ENCODE results near the gene KYAT1. TPM values are rescaled to one million over a fixed set of nuclear protein-coding genes. Genes with fewer than 3 reads are reported as not detected.
A peak's percentile ranks its signal among the peaks of the same experiment; 100 is the strongest.

Gene KYAT1
- total RNA-seq, 1 donor from 2014 or later: 7.1 TPM

DNA sequence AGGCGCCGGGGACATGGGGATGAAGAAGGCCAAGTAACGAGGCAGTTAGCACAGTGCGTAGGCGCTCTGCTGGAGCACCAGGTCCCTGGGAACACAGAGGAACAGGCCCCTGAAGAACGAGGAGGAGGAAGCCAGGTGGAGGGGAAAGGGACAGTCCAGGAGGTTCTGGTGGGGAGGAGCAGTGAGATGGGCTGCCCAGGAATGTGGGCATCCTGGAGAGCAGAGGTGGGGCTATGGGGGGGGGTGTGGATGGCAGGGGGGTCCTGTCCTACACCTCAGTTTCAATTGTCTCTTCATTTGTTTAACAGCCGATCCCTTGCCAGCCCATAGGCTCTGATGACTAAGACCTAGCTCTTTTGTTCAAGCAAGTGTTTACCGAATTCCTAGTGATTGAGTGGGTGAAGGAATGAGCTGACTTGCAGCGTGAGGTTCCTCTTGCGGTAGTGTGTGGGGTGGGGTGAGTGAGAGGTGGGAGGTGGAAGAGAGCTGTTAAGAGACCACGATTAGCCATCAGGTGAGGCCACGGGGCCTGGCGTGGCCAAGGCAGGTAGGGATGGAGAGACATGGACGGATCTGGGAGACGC lies 30.6 kb upstream of the KYAT1 start:
- DNase-seq: peak; percentile 69
- Histone ChIP-seq H3K27ac (peak overlapping the region; percentile 86), H3K27me3 (ENCODE audit: low read depth) (no peaks in the 10 kb centered on the region), H3K9me3 (no peaks in the 10 kb centered on the region), H3K4me3 (no peak overlapping the region), H3K36me3 (peaks cover 59% of the 10 kb centered on the region), H3K4me1 (peaks cover 71% of the 10 kb centered on the region)
- TF ChIP-seq CTCF (IDR thresholded peaks at IDR 0.05): no peak
- intact Hi-C loops (cut with DNase I): no loop called here
- peak; percentile 75 to 82 for ATAC-seq

GRCh38 chr9:128911529-128912035 lies 29.8 kb upstream of the KYAT1 start:
- Histone ChIP-seq H3K9me3 (no peaks in the 10 kb centered on the region), H3K36me3 (peaks cover 63% of the 10 kb centered on the region), H3K27me3 (ENCODE audit: low read depth) (no peaks in the 10 kb centered on the region), H3K4me3 (no peak overlapping the region), H3K4me1 (peaks cover 64% of the 10 kb centered on the region), H3K27ac (peak overlapping the region; percentile 86)
- intact Hi-C loops (cut with DNase I): no loop called here
- no peak for TF ChIP-seq CTCF (IDR thresholded peaks at IDR 0.05)
- DNase-seq: peak; percentile 74
- ATAC-seq: peak; percentile 43 to 45

GRCh38 chr9:128910906-128911305 lies 29.2 kb upstream of the KYAT1 start:
- Histone ChIP-seq H3K4me1 (peaks cover 57% of the 10 kb centered on the region), H3K36me3 (peaks cover 57% of the 10 kb centered on the region), H3K27me3 (ENCODE audit: low read depth) (no peaks in the 10 kb centered on the region), H3K27ac (peak overlapping the region; percentile 86), H3K9me3 (no peaks in the 10 kb centered on the region), H3K4me3 (no peak overlapping the region)
- intact Hi-C loops (cut with DNase I): no loop called here
- ATAC-seq (no peak), DNase-seq (peak; percentile 45)
- TF ChIP-seq CTCF (IDR thresholded peaks at IDR 0.05): no peak

- no peaks in the 10 kb centered on the region for H3K27me3 ChIP-seq (ENCODE audit: low read depth)
- H3K27ac ChIP-seq: peak overlapping the region; percentile 86
- peaks cover 49% of the 10 kb centered on the region for H3K4me1 ChIP-seq
- H3K4me3 ChIP-seq: no peak overlapping the region
- intact Hi-C loops (cut with DNase I): no loop called here
- ATAC-seq (no peak), DNase-seq (no peak)
- no peak for TF ChIP-seq CTCF (IDR thresholded peaks at IDR 0.05)
- no peaks in the 10 kb centered on the region for H3K9me3 ChIP-seq
- peaks cover 54% of the 10 kb centered on the region for H3K36me3 ChIP-seq
Observed at GRCh38 chr9:128909859-128910258, 28.1 kb upstream of the KYAT1 start.

DNA sequence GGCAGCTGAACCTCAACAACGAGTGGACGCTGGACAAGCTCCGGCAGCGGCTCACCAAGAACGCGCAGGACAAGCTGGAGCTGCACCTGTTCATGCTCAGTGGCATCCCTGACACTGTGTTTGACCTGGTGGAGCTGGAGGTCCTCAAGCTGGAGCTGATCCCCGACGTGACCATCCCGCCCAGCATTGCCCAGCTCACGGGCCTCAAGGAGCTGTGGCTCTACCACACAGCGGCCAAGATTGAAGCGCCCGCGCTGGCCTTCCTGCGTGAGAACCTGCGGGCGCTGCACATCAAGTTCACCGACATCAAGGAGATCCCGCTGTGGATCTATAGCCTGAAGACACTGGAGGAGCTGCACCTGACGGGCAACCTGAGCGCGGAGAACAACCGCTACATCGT lies 26.6 kb upstream of the KYAT1 start:
- ATAC-seq (no peak), DNase-seq (no peak)
- intact Hi-C loops (cut with DNase I): no loop called here
- Histone ChIP-seq H3K4me3 (no peak overlapping the region), H3K36me3 (peaks cover 49% of the 10 kb centered on the region), H3K4me1 (peaks cover 39% of the 10 kb centered on the region), H3K9me3 (no peaks in the 10 kb centered on the region), H3K27ac (no peak overlapping the region), H3K27me3 (ENCODE audit: low read depth) (no peaks in the 10 kb centered on the region)
- TF ChIP-seq CTCF (IDR thresholded peaks at IDR 0.05): no peak

Measured in lower lobe of right lung (tissue), 2 donors.